Keratinocyte (primary cell): ENCODE measurements around the gene TMEM53. TPM values are rescaled to one million over a fixed set of nuclear protein-coding genes. Genes with fewer than 3 reads are reported as not detected.

Experiments used
- DNase-seq: peaks from one replicate; pipeline ENCODE4 v3.0.0-alpha.2; 2011; ENCODE audit warnings: low read depth, missing footprints, low spot score
- FAIRE-seq: peaks from 2 replicates; lab custom pipeline; 2011; peaks lifted over from hg19 to GRCh38; lab: Jason Lieb, UNC
- H2AFZ ChIP-seq: 2 replicates; pipeline ENCODE4 v1.6.0; 2012; ENCODE audit warnings: low read length, control low read depth, inconsistent platforms; ENCODE audit not compliant: control insufficient read depth
- H3K27ac ChIP-seq: 2 replicates; pipeline ENCODE4 v1.5.1; 2011; ENCODE audit warnings: low read length; ENCODE audit not compliant: control insufficient read depth, insufficient read depth
- H3K27me3 ChIP-seq: 3 replicates; pipeline ENCODE4 v1.6.0; 2011; ENCODE audit warnings: low read length; ENCODE audit not compliant: control insufficient read depth, insufficient read depth; ENCODE audit errors: extremely low read depth
- H3K36me3 ChIP-seq, 2 experiments: 2 replicates in 1 of 2; 3 replicates in 1 of 2; pipeline ENCODE4 v1.5.1; 2011; ENCODE audit warnings: low read length in 2 of 2, mild to moderate bottlenecking in 1 of 2; ENCODE audit not compliant: control insufficient read depth in 2 of 2, insufficient read depth in 2 of 2; ENCODE audit errors: extremely low read depth in 1 of 2
- H3K4me1 ChIP-seq: 3 replicates; pipeline ENCODE4 v1.5.1; 2011; ENCODE audit warnings: low read length; ENCODE audit not compliant: control insufficient read depth, insufficient read depth; ENCODE audit errors: extremely low read depth
- H3K4me2 ChIP-seq: 3 replicates; pipeline ENCODE4 v1.6.0; 2011; ENCODE audit warnings: low read depth, low read length; ENCODE audit not compliant: control insufficient read depth, insufficient read depth; ENCODE audit errors: extremely low read depth
- H3K4me3 ChIP-seq, 3 experiments: fragments of 200-600 bp in 1 of 3; sonication (generic) in 1 of 3; 2 replicates in 2 of 3; 3 replicates in 1 of 3; pipeline ENCODE4 v1.5.1; 2011 to 2016; ENCODE audit warnings: low read length in 3 of 3, mild to moderate bottlenecking in 3 of 3, control low read depth in 2 of 3, inconsistent platforms in 1 of 3, low read depth in 1 of 3, mixed read lengths in 1 of 3, mixed run types in 1 of 3, moderate library complexity in 1 of 3; ENCODE audit not compliant: control insufficient read depth in 2 of 3, insufficient read depth in 2 of 3; ENCODE audit errors: extremely low read depth in 1 of 3
- H3K79me2 ChIP-seq: 2 replicates; pipeline ENCODE4 v1.6.0; 2012; ENCODE audit warnings: low read length; ENCODE audit not compliant: control insufficient read depth, insufficient read depth
- H3K9ac ChIP-seq: 3 replicates; pipeline ENCODE4 v1.6.0; 2011; ENCODE audit warnings: low read length; ENCODE audit not compliant: control insufficient read depth, insufficient read depth; ENCODE audit errors: extremely low read depth
- H3K9me1 ChIP-seq: 3 replicates; pipeline ENCODE4 v1.6.0; 2011; ENCODE audit warnings: low read length; ENCODE audit not compliant: control insufficient read depth, insufficient read depth; ENCODE audit errors: extremely low read depth
- H3K9me3 ChIP-seq: 2 replicates; pipeline ENCODE4 v1.5.1; 2012; ENCODE audit warnings: low read depth, low read length; ENCODE audit not compliant: control insufficient read depth
- H4K20me1 ChIP-seq: 3 replicates; pipeline ENCODE4 v1.6.0; 2011; ENCODE audit warnings: low read length; ENCODE audit not compliant: control insufficient read depth, insufficient read depth; ENCODE audit errors: extremely low read depth
- CTCF ChIP-seq, 3 experiments: IDR thresholded peaks in 1 of 3; conservative IDR thresholded peaks in 1 of 3; optimal IDR thresholded peaks in 1 of 3; 2 replicates in 2 of 3; 3 replicates in 1 of 3; pipeline versions ENCODE3 to v1.5.1; 2011; ENCODE audit warnings: low read length in 3 of 3, mild to moderate bottlenecking in 3 of 3, moderate library complexity in 2 of 3, control low read depth in 1 of 3, inconsistent platforms in 1 of 3; ENCODE audit not compliant: insufficient read depth in 2 of 3; ENCODE audit errors: extremely low read depth in 1 of 3
- EZH2 ChIP-seq: IDR thresholded peaks from one replicate; pipeline ENCODE4 v1.6.1; 2012; ENCODE audit warnings: inconsistent platforms, mild to moderate bottlenecking, low read length, moderate library complexity
- dilution Hi-C: fragments of 300-500 bp; cut with MboI; formaldehyde crosslinking; loops from one replicate; pipeline ENCODE4 v1.7.0; 2020; ENCODE audit warnings: low sequenced_read_pairs; ENCODE audit not compliant: extremely low pct_ligation_motif_present
- polyA plus RNA-seq, 5 experiments: library from polyadenylated mRNA; depleted of rRNA in 3 of 5; stranded (reverse) in 3 of 5; stranded (forward) in 1 of 5; unstranded in 1 of 5; fragments of >200 nt; gene quantifications; 1 replicate in 1 of 5; 2 replicates in 3 of 5; 3 replicates in 1 of 5; pipeline versions ENCODE4 v1.2.1 to v1.2.3, GENCODE V29; 2011 to 2012; ENCODE audit warnings: missing spikeins in 2 of 5, low read depth in 1 of 5, low replicate concordance in 1 of 5

Gene TMEM53
- polyA plus RNA-seq, 1 donor (not counting 4 experiments of a cell fraction or from before 2014, with no cell fraction given) = 5.6 TPM

DNA sequence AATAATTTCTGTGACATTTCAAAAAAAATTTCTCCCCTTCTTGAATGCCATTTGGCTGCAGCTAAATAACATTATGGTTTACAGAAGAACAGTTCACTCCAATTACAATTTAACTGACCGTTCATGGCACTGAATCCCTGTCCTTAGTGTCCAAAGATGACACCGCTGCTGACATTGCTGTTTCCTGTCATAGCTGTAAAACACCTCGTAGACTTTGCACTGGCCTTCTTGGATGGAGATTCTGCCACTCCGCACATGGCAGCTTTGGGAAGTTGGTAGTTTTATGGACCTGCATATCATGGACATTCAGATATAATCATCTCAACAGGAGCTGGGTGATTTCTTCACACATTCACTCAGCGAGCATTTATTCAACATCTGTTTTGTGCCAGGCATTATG is 5.2 kb upstream of the TMEM53 start:
- no peak overlapping the region for H3K4me3 ChIP-seq
- TF ChIP-seq EZH2 (no peak), CTCF (optimal IDR thresholded peaks at IDR 0.05 in 1 of 3, IDR thresholded peaks at IDR 0.05 in 1 of 3, conservative IDR thresholded peaks at IDR 0.05 in 1 of 3; ENCODE audit: extremely low read depth in 1 of 3, insufficient read depth in 2 of 3, low read length in 3 of 3) (no peak)
- peaks cover 0 to 2% of the 10 kb centered on the region in 2 experiments for H3K36me3 ChIP-seq
- H2AFZ ChIP-seq = no peak overlapping the region
- peaks cover 6% of the 10 kb centered on the region for H3K4me1 ChIP-seq
- H3K4me2 ChIP-seq = no peak overlapping the region
- DNase-seq (no peak), FAIRE-seq (no peak)
- H4K20me1 ChIP-seq = no peaks in the 10 kb centered on the region
- H3K79me2 ChIP-seq = no peaks in the 10 kb centered on the region
- no peaks in the 10 kb centered on the region for H3K27me3 ChIP-seq
- dilution Hi-C loops = no loop called here
- no peaks in the 10 kb centered on the region for H3K9me1 ChIP-seq
- H3K9me3 ChIP-seq = no peaks in the 10 kb centered on the region
- no peak overlapping the region for H3K9ac ChIP-seq
- no peak overlapping the region for H3K27ac ChIP-seq

GRCh38 chr1:44678626-44679025 is 4.3 kb upstream of the TMEM53 start:
- no peak for FAIRE-seq
- Histone ChIP-seq H3K27me3 (no peaks in the 10 kb centered on the region), H3K9ac (no peak overlapping the region), H3K4me1 (peaks cover 6% of the 10 kb centered on the region), H3K27ac (no peak overlapping the region), H3K9me1 (no peaks in the 10 kb centered on the region), H4K20me1 (no peaks in the 10 kb centered on the region), H2AFZ (no peak overlapping the region), H3K9me3 (no peaks in the 10 kb centered on the region), H3K4me2 (no peak overlapping the region), H3K36me3 (peaks cover 0 to 2% of the 10 kb centered on the region in 2 experiments), H3K79me2 (no peaks in the 10 kb centered on the region), H3K4me3 (no peak overlapping the region)
- dilution Hi-C loops = no loop called here
- TF ChIP-seq CTCF (optimal IDR thresholded peaks at IDR 0.05 in 1 of 3, IDR thresholded peaks at IDR 0.05 in 1 of 3, conservative IDR thresholded peaks at IDR 0.05 in 1 of 3; ENCODE audit: extremely low read depth in 1 of 3, insufficient read depth in 2 of 3, low read length in 3 of 3) (no peak), EZH2 (no peak)
- no peak for DNase-seq
